ENCODE measurements around the gene PIP4K2C. TPM values are rescaled to one million over a fixed set of nuclear protein-coding genes. Genes with fewer than 3 reads are reported as not detected.
A peak's percentile ranks its signal among the peaks of the same experiment; 100 is the strongest.

Gene PIP4K2C
- polyA plus RNA-seq, 1 experiment = 30.1 TPM

- H3K27me3 ChIP-seq (ENCODE audit: control insufficient read depth, insufficient read depth, low read length) = peaks cover 33% of the 10 kb centered on the region
- ChIA-PET POLR2A (no interaction called here), CTCF (interaction anchor here (0.8 to 17.5 kb wide), 5 partner anchors 9 to 68 kb away, joined by 3 to 257 read pairs (median 6); partner anchors contain the start of genes OS9 and PIP4K2C)
- no peak for TF ChIP-seq CTCF (IDR thresholded peaks at IDR 0.05; ENCODE audit: insufficient read depth, low read depth, low read length)
- H3K36me3 ChIP-seq (ENCODE audit: control insufficient read depth, insufficient read depth, low read length) = no peaks in the 10 kb centered on the region
- DNase-seq (ENCODE audit: low read depth) = no peak
- H3K4me3 ChIP-seq (ENCODE audit: low read depth, low read length) = no peak overlapping the region
These were observed 34.5 kb downstream of the PIP4K2C start for GRCh38 chr12:57625261-57626032.

GRCh38 chr12:57626111-57626920, 35.3 kb downstream of the PIP4K2C start:
- no peak for TF ChIP-seq CTCF (IDR thresholded peaks at IDR 0.05; ENCODE audit: insufficient read depth, low read depth, low read length)
- Histone ChIP-seq H3K27me3 (ENCODE audit: control insufficient read depth, insufficient read depth, low read length) (peaks cover 29% of the 10 kb centered on the region), H3K4me3 (ENCODE audit: low read depth, low read length) (no peak overlapping the region), H3K36me3 (ENCODE audit: control insufficient read depth, insufficient read depth, low read length) (no peaks in the 10 kb centered on the region)
- ChIA-PET POLR2A (no interaction called here), CTCF (interaction anchor here (0.8 to 17.5 kb wide), 3 partner anchors 8 to 44 kb away, joined by 3 to 257 read pairs (median 7); no protein-coding TSS in a partner anchor)
- no peak for DNase-seq (ENCODE audit: low read depth)

- Histone ChIP-seq H3K27me3 (ENCODE audit: control insufficient read depth, insufficient read depth, low read length) (peaks cover 31% of the 10 kb centered on the region), H3K36me3 (ENCODE audit: control insufficient read depth, insufficient read depth, low read length) (no peaks in the 10 kb centered on the region)
These were observed 36.0 kb downstream of the PIP4K2C start for GRCh38 chr12:57626921-57627445.

GRCh38 chr12:57627501-57628279, 36.7 kb downstream of the PIP4K2C start:
- Histone ChIP-seq H3K27me3 (ENCODE audit: control insufficient read depth, insufficient read depth, low read length) (peaks cover 30% of the 10 kb centered on the region), H3K4me3 (ENCODE audit: low read depth, low read length) (no peak overlapping the region), H3K36me3 (ENCODE audit: control insufficient read depth, insufficient read depth, low read length) (no peaks in the 10 kb centered on the region)
- DNase-seq (ENCODE audit: low read depth) = no peak
- POLR2A ChIA-PET = interaction anchor here (1.0 kb wide), 1 partner anchor 16 kb away, joined by 3 read pairs; the partner anchor contains the start of gene ARHGEF25
- TF ChIP-seq CTCF (IDR thresholded peaks at IDR 0.05; ENCODE audit: insufficient read depth, low read depth, low read length) = peak; percentile 16; the same call in 1 of the 2 replicates
- CTCF ChIA-PET = interaction anchor here (0.6 to 17.5 kb wide), 6 partner anchors 8 to 169 kb away, joined by 3 to 257 read pairs (median 4); no protein-coding TSS in a partner anchor

More at GRCh38 chr12:57626921-57627445, 36.0 kb downstream of the PIP4K2C start:
- CTCF ChIA-PET = interaction anchor here (0.6 to 17.5 kb wide), 4 partner anchors 11 to 45 kb away, joined by 3 to 257 read pairs (median 6); no protein-coding TSS in a partner anchor
- H3K4me3 ChIP-seq (ENCODE audit: low read depth, low read length) = no peak overlapping the region
- POLR2A ChIA-PET = no interaction called here
- no peak for TF ChIP-seq CTCF (IDR thresholded peaks at IDR 0.05; ENCODE audit: insufficient read depth, low read depth, low read length)
- no peak for DNase-seq (ENCODE audit: low read depth)

Data from BJ (cell line).